Body of pancreas (tissue), 4 donors: ENCODE measurements around the gene NUP58.

ENCODE experiments used
- CTCF ChIP-seq, 7 experiments: fragments of 450-650 bp in 4 of 7; fragments of 200-600 bp in 3 of 7; sonication (generic) in 3 of 7; IDR thresholded peaks; one replicate each; pipeline ENCODE4 v1.5.1; 2016 to 2019; ENCODE audit warnings: antibody characterized with exemption in 7 of 7
- POLR2A ChIP-seq, 3 donors: fragments of 450-650 bp; IDR thresholded peaks; one replicate each; pipeline ENCODE4 v1.6.1; 2016; ENCODE audit warnings: antibody characterized with exemption in 3 of 3, mild to moderate bottlenecking in 2 of 3

- TF ChIP-seq POLR2A (IDR thresholded peaks at IDR 0.05) (no peak), CTCF (IDR thresholded peaks at IDR 0.05) (no peak)
Measured at GRCh38 chr13:25295701-25296100, 5.7 kb upstream of the NUP58 start.
